ENCODE measurements around the gene PMEL.
"Not testable (repeated sequence)": the region's sequence is repeated elsewhere in the genome, so short reads cannot be mapped to it uniquely, and the experiment has no call there.

PMEL gene

GRCh38 chr12:55922126-55922525 lies 43.7 kb downstream of the PMEL start:
- DNase-seq (ENCODE audit: low read depth): no peak

GRCh38 chr12:55919032-55919431 lies 46.8 kb downstream of the PMEL start:
- DNase-seq (ENCODE audit: low read depth); H3K4me3 ChIP-seq (ENCODE audit: low read depth, low read length): not testable (repeated sequence)

More at GRCh38 chr12:55922126-55922525, 43.7 kb downstream of the PMEL start:
- H3K4me3 ChIP-seq (ENCODE audit: low read depth, low read length): no peak overlapping the region
- TF ChIP-seq CTCF (IDR thresholded peaks at IDR 0.05; ENCODE audit: low read depth, low read length, missing control alignments): no peak

- no peak for TF ChIP-seq CTCF (IDR thresholded peaks at IDR 0.05; ENCODE audit: low read depth, low read length, missing control alignments)
- DNase-seq (ENCODE audit: low read depth): no peak
- H3K4me3 ChIP-seq (ENCODE audit: low read depth, low read length): no peak overlapping the region
Measured at GRCh38 chr12:55915482-55915859, 50.4 kb downstream of the PMEL start.

GRCh38 chr12:55912908-55913307 lies 52.9 kb downstream of the PMEL start:
- no peak for TF ChIP-seq CTCF (IDR thresholded peaks at IDR 0.05; ENCODE audit: low read depth, low read length, missing control alignments)
- no peak for DNase-seq (ENCODE audit: low read depth)
- no peak overlapping the region for H3K4me3 ChIP-seq (ENCODE audit: low read depth, low read length)

- H3K4me3 ChIP-seq (ENCODE audit: low read depth, low read length): no peak overlapping the region
- TF ChIP-seq CTCF (IDR thresholded peaks at IDR 0.05; ENCODE audit: low read depth, low read length, missing control alignments): no peak
Measured at GRCh38 chr12:55909513-55909884, 56.3 kb downstream of the PMEL start.

GRCh38 chr12:55908726-55909512 lies 56.9 kb downstream of the PMEL start:
- no peak for TF ChIP-seq CTCF (IDR thresholded peaks at IDR 0.05; ENCODE audit: low read depth, low read length, missing control alignments)
- H3K4me3 ChIP-seq (ENCODE audit: low read depth, low read length): no peak overlapping the region

More at GRCh38 chr12:55909513-55909884, 56.3 kb downstream of the PMEL start:
- no peak for DNase-seq (ENCODE audit: low read depth)

GRCh38 chr12:55906056-55906455 lies 59.8 kb downstream of the PMEL start:
- no peak for TF ChIP-seq CTCF (IDR thresholded peaks at IDR 0.05; ENCODE audit: low read depth, low read length, missing control alignments)
- no peak overlapping the region for H3K4me3 ChIP-seq (ENCODE audit: low read depth, low read length)
- no peak for DNase-seq (ENCODE audit: low read depth)

More at GRCh38 chr12:55908726-55909512, 56.9 kb downstream of the PMEL start:
- DNase-seq (ENCODE audit: low read depth): no peak
